HG03139 (cell line): ENCODE results near the gene CEMIP.

Source experiments
- ATAC-seq: cut with Tn5 transposase; IDR thresholded peaks from one replicate; pipeline ENCODE4 v1.9.1; 2021; ENCODE audit not compliant: unreplicated experiment

Gene CEMIP

GRCh38 chr15:80972276-80972675 is 193.1 kb downstream of the CEMIP start:
- ATAC-seq = no peak

- no peak for ATAC-seq
Measured at GRCh38 chr15:80974914-80975313, 195.7 kb downstream of the CEMIP start.

GRCh38 chr15:80976851-80977250 is 197.7 kb downstream of the CEMIP start:
- no peak for ATAC-seq

GRCh38 chr15:80977627-80978036 is 198.5 kb downstream of the CEMIP start:
- ATAC-seq = no peak

GRCh38 chr15:80978685-80979329 is 199.6 kb downstream of the CEMIP start:
- no peak for ATAC-seq

- no peak for ATAC-seq
Measured at GRCh38 chr15:80979538-80980200, 200.5 kb downstream of the CEMIP start.

GRCh38 chr15:80982205-80982604 is 203.0 kb downstream of the CEMIP start:
- no peak for ATAC-seq

- no peak for ATAC-seq
Measured at GRCh38 chr15:80982839-80983238, 203.7 kb downstream of the CEMIP start.

- ATAC-seq = no peak
Measured at GRCh38 chr15:80984856-80985255, 205.7 kb downstream of the CEMIP start.

- no peak for ATAC-seq
Measured at GRCh38 chr15:80985981-80986380, 206.8 kb downstream of the CEMIP start.

GRCh38 chr15:80986487-80986886 is 207.3 kb downstream of the CEMIP start:
- ATAC-seq = no peak

GRCh38 chr15:80988148-80988796 is 209.1 kb downstream of the CEMIP start:
- ATAC-seq = no peak

- no peak for ATAC-seq
Measured at GRCh38 chr15:80989081-80989517, 209.9 kb downstream of the CEMIP start.

- peak; percentile 97 for ATAC-seq
Measured at GRCh38 chr15:80989518-80990478, 210.6 kb downstream of the CEMIP start, which contains the start of gene MESD. MESD (minus strand) TSS chr15:80989819; CDS start chr15:80989791, 28 bp downstream.

GRCh38 chr15:80990955-80991354 is 211.8 kb downstream of the CEMIP start:
- ATAC-seq = no peak

- no peak for ATAC-seq
Measured at GRCh38 chr15:80991421-80991820, 212.3 kb downstream of the CEMIP start.

GRCh38 chr15:80992006-80992405 is 212.8 kb downstream of the CEMIP start:
- ATAC-seq = no peak

- no peak for ATAC-seq
Measured at GRCh38 chr15:80992441-80992840, 213.3 kb downstream of the CEMIP start.

GRCh38 chr15:80996247-80996646 is 217.1 kb downstream of the CEMIP start:
- ATAC-seq = no peak

GRCh38 chr15:80997692-80998091 is 218.5 kb downstream of the CEMIP start:
- ATAC-seq = no peak

- no peak for ATAC-seq
Measured at GRCh38 chr15:80998251-80998650, 219.1 kb downstream of the CEMIP start.
